Muscle layer of duodenum (tissue), 2 donors: ENCODE results near the gene FOXP1.

ENCODE experiments used
- H3K27ac ChIP-seq: one replicate; pipeline ENCODE4 v1.7.0; 2013; ENCODE audit warnings: mild to moderate bottlenecking, low read length
- H3K27me3 ChIP-seq: one replicate; pipeline ENCODE4 v1.7.0; 2013; ENCODE audit warnings: low read depth, mild to moderate bottlenecking, control low read depth, low read length
- H3K36me3 ChIP-seq, 2 donors: one replicate each; pipeline ENCODE4 v1.7.0; 2013; ENCODE audit warnings: low read length in 2 of 2, control low read depth in 1 of 2, mild to moderate bottlenecking in 1 of 2; ENCODE audit not compliant: insufficient read depth in 2 of 2, control insufficient read depth in 1 of 2
- H3K4me1 ChIP-seq, 2 donors: one replicate each; pipeline ENCODE4 v1.7.0; 2013; ENCODE audit warnings: low read length in 2 of 2, mild to moderate bottlenecking in 2 of 2, control low read depth in 1 of 2, moderate library complexity in 1 of 2; ENCODE audit not compliant: insufficient read depth in 2 of 2, control insufficient read depth in 1 of 2
- H3K4me3 ChIP-seq, 2 donors: one replicate each; pipeline ENCODE4 v1.7.0; 2013; ENCODE audit warnings: low read length in 2 of 2, low read depth in 1 of 2, mild to moderate bottlenecking in 1 of 2
- H3K9me3 ChIP-seq, 2 donors: one replicate each; pipeline ENCODE4 v1.7.0; 2013; ENCODE audit warnings: low read length in 2 of 2, control low read depth in 1 of 2, mild to moderate bottlenecking in 1 of 2; ENCODE audit not compliant: control insufficient read depth in 1 of 2
- donor health status: healthy.

FOXP1 gene

DNA sequence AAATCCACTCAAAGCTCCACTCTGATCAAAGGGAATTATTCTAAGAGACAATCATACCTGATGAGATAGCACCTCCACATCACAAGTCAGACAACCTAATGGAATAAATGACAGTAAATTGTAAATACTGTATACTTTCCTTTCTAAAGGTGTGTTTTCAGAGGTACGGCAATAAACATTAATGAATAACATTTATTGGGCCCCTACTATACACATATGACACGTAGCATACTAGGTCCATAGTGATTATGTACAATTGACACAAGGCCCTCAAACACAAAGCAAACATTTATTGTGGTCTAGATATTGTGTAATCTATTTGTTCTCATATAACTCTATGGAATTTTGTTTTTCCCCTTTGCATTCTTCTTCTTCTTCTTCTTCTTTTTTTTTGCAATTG, 429.8 kb downstream of the FOXP1 start:
- H3K27me3 ChIP-seq: no peaks in the 10 kb centered on the region
- H3K4me1 ChIP-seq: peaks cover 0 to 8% of the 10 kb centered on the region in 2 donors
- H3K27ac ChIP-seq: peak overlapping the region; percentile 46
- H3K36me3 ChIP-seq: no peaks in the 10 kb centered on the region
- H3K4me3 ChIP-seq: no peak overlapping the region
- H3K9me3 ChIP-seq: no peaks in the 10 kb centered on the region

DNA sequence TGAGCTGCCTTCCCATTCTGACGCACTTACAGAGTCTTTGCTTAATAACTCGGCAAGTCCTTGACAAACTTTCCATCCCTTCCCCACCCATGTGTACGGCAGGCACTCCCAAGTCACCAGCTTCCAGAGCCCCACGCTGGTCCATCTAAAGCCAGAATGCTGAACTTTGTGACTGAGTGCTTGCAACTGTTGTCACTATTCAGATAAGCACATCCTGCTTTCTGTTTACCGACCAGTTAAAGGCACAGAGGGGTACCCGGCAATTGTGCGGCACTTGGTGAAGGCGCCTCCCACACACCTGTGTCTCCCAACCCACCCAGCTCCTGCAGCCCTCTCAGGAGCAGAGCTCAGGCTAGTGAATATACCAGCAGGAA, 430.6 kb downstream of the FOXP1 start:
- Histone ChIP-seq H3K4me1 (peaks cover 0 to 8% of the 10 kb centered on the region in 2 donors), H3K27ac (peak overlapping the region; percentile 46), H3K36me3 (no peaks in the 10 kb centered on the region), H3K4me3 (no peak overlapping the region), H3K27me3 (no peaks in the 10 kb centered on the region), H3K9me3 (no peaks in the 10 kb centered on the region)

GRCh38 chr3:71152039-71152891, 431.3 kb downstream of the FOXP1 start:
- Histone ChIP-seq H3K4me3 (no peak overlapping the region), H3K27me3 (no peaks in the 10 kb centered on the region), H3K9me3 (no peaks in the 10 kb centered on the region), H3K4me1 (peaks cover 0 to 8% of the 10 kb centered on the region in 2 donors), H3K36me3 (no peaks in the 10 kb centered on the region), H3K27ac (peak overlapping the region; percentile 78)

DNA sequence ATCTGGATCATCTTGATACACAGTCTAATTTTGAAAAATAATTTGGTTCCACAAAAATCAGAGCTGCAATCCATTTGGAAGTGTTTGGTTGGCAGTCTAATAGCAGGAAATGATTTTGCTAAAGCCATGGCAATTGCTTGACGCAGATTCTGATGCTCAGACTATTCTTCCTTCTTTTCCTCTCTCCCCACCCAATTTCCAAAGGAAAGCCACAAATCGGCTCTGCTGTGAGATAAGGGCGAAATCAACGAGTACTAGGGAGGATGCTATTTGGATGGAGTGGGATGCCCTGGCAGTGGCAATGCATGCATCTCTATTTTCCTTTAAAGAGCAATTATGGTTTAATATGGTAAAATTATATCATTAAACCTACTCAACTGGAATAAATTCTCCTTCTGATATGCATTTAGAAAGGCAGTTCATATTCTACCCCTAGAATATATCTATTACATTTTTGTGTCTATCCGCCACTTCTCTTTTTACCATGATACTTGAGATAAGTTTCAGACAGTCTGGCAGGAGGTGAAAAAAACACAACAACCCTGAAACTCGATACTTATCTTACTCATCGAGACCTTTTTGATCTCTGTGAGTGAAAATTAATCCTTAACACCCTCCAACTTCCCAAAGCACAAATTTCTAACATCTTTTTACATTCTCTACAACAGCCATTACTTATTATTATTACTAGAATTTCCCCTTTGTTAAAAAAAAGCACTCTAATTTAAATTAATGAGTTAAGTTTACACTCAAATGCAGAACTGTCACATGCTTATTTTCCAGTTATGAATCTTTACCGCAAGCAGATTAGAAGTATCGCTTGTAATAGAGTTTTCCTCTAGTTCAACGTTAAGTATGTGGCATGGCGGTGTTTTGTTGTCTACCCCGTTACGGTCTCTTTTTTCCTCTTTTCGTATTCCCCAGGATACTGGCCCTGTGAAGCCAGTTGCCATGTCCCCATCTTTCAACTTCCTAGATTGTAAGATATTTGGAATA, 433.3 kb downstream of the FOXP1 start:
- Histone ChIP-seq H3K4me1 (peaks cover 0 to 4% of the 10 kb centered on the region in 2 donors), H3K4me3 (no peak overlapping the region), H3K36me3 (no peaks in the 10 kb centered on the region), H3K9me3 (no peaks in the 10 kb centered on the region), H3K27ac (no peak overlapping the region), H3K27me3 (no peaks in the 10 kb centered on the region)

DNA sequence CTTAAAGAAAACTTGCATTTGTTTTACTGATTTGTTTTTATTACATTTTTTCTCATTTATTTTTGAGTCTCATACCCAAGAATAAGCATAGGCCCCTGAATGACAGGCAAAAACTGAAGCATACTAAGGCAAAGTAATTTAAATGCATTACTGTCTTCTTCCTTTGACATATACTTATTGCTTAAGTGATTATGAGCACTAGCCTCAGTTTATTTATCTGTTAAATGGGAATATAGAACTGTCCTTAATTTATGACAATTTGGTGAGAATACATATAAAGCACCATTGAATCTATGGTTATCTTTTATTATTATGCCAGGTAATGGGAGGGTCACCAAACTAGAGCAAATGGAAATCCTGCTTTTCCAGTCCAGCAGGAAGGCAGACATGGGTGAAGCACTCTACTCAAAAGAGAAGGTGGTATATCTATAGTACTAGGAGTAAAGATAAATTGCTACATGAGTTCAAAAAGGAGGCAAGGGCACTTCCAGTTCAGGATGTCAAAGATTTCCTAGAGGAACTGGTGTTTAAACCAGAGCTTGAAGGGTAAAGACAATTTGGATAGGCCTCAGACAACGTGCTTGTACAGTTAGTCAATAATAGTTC, 435.0 kb downstream of the FOXP1 start:
- no peaks in the 10 kb centered on the region for H3K4me1 ChIP-seq
- H3K27ac ChIP-seq: no peak overlapping the region
- no peaks in the 10 kb centered on the region for H3K27me3 ChIP-seq
- H3K4me3 ChIP-seq: no peak overlapping the region
- H3K36me3 ChIP-seq: no peaks in the 10 kb centered on the region
- H3K9me3 ChIP-seq: no peaks in the 10 kb centered on the region

DNA sequence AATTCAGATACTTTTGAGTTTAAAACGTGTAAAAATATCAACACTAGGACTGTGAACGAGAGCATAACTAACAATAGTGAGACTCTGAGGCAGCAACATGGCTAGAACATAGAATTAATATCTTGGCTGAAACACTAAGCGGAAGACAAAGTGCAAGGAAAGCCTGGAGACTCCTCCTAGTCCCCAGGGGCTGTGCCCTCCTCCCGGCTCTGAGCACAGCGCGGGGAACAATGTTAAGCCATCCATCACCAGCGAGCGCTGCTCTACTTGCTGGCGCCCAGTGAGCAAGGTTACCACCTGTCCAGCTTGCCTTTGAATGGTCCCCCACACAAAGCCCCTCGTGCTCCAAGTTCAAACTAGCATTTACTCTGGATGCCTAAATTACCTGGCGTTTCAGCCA, 436.9 kb downstream of the FOXP1 start:
- Histone ChIP-seq H3K9me3 (no peaks in the 10 kb centered on the region), H3K27me3 (no peaks in the 10 kb centered on the region), H3K4me1 (no peaks in the 10 kb centered on the region), H3K27ac (no peak overlapping the region), H3K4me3 (no peak overlapping the region), H3K36me3 (no peaks in the 10 kb centered on the region)

DNA sequence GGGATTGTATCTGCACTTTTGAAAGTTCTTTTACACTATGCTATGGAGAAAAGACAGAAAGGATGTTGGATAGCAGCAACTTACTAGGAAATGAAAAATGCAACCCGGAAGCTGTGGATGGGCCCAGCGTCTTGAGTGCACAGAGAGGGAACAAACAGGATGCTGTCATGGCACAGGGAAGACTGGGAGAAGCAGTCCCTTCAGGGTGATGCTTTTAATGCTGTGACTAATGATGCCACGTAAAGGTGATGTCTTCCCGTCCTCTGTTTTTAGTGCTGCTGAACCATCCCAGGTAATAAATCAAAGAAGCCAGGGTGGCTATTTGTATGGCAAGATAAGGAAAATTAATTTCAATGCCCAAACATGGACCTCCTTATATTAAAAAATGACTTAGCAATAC, 437.6 kb downstream of the FOXP1 start:
- H3K36me3 ChIP-seq: no peaks in the 10 kb centered on the region
- no peak overlapping the region for H3K4me3 ChIP-seq
- no peaks in the 10 kb centered on the region for H3K9me3 ChIP-seq
- no peaks in the 10 kb centered on the region for H3K4me1 ChIP-seq
- no peaks in the 10 kb centered on the region for H3K27me3 ChIP-seq
- H3K27ac ChIP-seq: no peak overlapping the region

- H3K27me3 ChIP-seq: no peaks in the 10 kb centered on the region
- no peaks in the 10 kb centered on the region for H3K36me3 ChIP-seq
- no peaks in the 10 kb centered on the region for H3K4me1 ChIP-seq
- no peaks in the 10 kb centered on the region for H3K9me3 ChIP-seq
- H3K27ac ChIP-seq: no peak overlapping the region
- H3K4me3 ChIP-seq: no peak overlapping the region
These were observed 438.8 kb downstream of the FOXP1 start for GRCh38 chr3:71144525-71145253.

- Histone ChIP-seq H3K27me3 (no peaks in the 10 kb centered on the region), H3K4me1 (no peaks in the 10 kb centered on the region), H3K4me3 (no peak overlapping the region), H3K36me3 (no peaks in the 10 kb centered on the region), H3K9me3 (no peaks in the 10 kb centered on the region), H3K27ac (peak overlapping the region; percentile 70)
These were observed 440.0 kb downstream of the FOXP1 start for GRCh38 chr3:71143493-71143892.

GRCh38 chr3:71142441-71143161, 440.9 kb downstream of the FOXP1 start:
- no peaks in the 10 kb centered on the region for H3K27me3 ChIP-seq
- peak overlapping the region; percentile 70 for H3K27ac ChIP-seq
- no peak overlapping the region for H3K4me3 ChIP-seq
- H3K4me1 ChIP-seq: no peaks in the 10 kb centered on the region
- no peaks in the 10 kb centered on the region for H3K36me3 ChIP-seq
- H3K9me3 ChIP-seq: no peaks in the 10 kb centered on the region
